Ammon's horn (tissue), 1 donor: Measurements from ENCODE around the gene ZHX3.
A peak's percentile ranks its signal among the peaks of the same experiment; 100 is the strongest.

ENCODE experiments used
- DNase-seq: peaks from one replicate; pipeline ENCODE4 v3.0.0-alpha.2; 2016; ENCODE audit warnings: low spot score

The ZHX3 gene

GRCh38 chr20:41300383-41300782 lies 17.1 kb downstream of the ZHX3 start:
- no peak for DNase-seq

DNA sequence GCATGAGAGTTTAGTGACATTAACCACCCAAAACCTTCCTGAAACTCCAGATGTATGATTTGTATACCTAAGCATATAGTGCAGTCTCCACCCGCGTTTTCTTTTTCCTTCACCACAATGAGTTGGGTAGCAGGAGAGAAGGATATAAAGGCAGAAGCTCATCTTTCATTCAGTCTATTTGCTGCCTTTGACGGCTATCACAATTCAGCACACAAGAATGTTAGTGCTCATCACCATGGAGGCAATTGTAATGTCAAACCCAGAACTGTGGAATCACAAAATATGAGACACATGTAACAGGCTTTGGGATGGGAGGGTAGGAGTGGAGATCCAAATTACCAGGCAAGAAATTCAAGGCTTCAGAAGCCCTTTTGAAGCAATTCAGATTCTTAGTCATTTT lies 17.6 kb downstream of the ZHX3 start:
- no peak for DNase-seq

GRCh38 chr20:41293269-41294037 lies 24.1 kb downstream of the ZHX3 start:
- no peak for DNase-seq

GRCh38 chr20:41290804-41291389 lies 26.6 kb downstream of the ZHX3 start:
- DNase-seq: no peak

DNA sequence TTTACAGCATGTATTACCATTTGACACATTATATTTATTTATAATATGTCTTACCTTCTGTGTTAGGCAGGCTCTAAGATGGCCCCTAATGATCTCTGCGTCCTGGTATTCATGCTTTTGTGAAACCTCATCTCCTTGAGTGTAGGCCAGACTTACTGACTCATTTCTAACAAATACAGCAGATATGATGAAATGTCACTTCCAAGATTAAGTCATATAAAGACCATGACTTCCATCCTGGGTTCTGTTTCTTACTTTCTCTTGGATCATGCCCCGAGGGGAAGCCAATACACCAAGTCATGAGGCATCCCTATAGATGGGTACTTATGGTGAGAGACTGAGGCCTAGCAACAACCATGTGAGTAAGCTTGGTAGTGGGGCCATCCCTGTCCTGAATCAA lies 30.2 kb downstream of the ZHX3 start:
- no peak for DNase-seq

GRCh38 chr20:41286240-41286851 lies 31.2 kb downstream of the ZHX3 start:
- DNase-seq: no peak

GRCh38 chr20:41279546-41280225 lies 37.8 kb downstream of the ZHX3 start:
- DNase-seq: no peak

- DNase-seq: no peak
Measured at GRCh38 chr20:41278936-41279335, 38.6 kb downstream of the ZHX3 start.

- DNase-seq: no peak
Measured at GRCh38 chr20:41277049-41277448, 40.5 kb downstream of the ZHX3 start.

- peak; percentile 62 for DNase-seq
Measured at GRCh38 chr20:41276317-41276751, 41.2 kb downstream of the ZHX3 start.

GRCh38 chr20:41275301-41275731 lies 42.2 kb downstream of the ZHX3 start:
- DNase-seq: no peak

DNA sequence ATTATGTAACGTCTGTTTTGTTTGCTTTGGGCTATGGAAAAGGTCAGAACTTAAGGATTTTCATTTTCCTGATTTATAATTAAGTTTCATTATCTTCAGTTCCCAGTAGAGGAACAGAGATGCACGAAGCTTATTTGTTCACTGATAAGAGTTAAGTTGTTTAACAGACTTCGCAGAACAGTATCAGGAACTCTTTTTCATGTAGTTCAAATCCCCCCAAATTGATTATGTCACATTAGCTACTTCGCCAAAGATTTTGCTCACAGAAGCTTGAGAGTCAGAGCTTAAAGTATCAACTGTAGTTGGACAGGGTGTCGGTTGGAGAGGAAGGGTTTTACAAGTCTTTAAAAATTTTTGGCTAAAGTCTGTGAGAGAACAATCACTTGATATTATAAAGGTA lies 43.4 kb downstream of the ZHX3 start:
- DNase-seq: no peak

GRCh38 chr20:41273445-41273844 lies 44.1 kb downstream of the ZHX3 start:
- no peak for DNase-seq

- no peak for DNase-seq
Measured at GRCh38 chr20:41272339-41272738, 45.2 kb downstream of the ZHX3 start.

- DNase-seq: no peak
Measured at GRCh38 chr20:41268917-41269652, 48.4 kb downstream of the ZHX3 start.

DNA sequence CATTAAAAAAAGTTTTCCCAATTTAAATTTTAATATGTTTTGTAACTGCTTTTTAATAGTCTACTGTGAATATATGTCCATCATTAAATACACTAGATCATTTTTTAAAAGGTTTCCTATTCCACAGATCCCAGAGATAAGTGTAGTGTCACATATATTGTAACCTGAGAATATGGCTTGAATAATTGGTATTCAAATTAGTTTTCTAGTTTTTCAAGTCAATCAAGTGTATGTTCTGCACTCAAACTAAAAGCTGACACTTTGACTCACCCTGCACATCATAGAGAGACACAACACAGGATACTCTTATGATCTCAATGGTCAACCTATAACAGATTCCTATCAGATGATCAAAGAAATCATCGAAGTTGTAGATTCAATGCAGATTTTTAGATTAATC lies 49.1 kb downstream of the ZHX3 start:
- no peak for DNase-seq

DNA sequence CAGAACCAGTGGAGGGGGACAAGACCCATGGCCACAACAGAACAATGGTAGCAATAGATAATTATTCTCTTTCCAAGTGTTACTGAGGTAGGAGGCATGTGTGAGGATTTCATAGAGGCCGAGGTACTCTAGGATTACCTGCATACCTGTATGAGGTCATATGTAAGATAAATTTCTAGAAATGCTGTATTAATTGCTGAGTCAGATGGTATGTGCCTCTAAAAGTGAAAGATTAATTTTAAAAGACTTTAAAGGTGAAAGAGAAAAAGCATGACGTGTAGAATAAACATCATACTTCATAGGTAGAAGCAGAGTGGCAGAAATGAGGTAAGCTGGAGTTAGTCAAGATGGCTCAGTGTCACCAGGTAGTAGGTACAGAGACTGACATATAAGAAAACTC lies 51.6 kb downstream of the ZHX3 start:
- DNase-seq: no peak

- DNase-seq: no peak
Measured at GRCh38 chr20:41264819-41265218, 52.7 kb downstream of the ZHX3 start.

GRCh38 chr20:41261790-41262717 lies 55.5 kb downstream of the ZHX3 start:
- no peak for DNase-seq

DNA sequence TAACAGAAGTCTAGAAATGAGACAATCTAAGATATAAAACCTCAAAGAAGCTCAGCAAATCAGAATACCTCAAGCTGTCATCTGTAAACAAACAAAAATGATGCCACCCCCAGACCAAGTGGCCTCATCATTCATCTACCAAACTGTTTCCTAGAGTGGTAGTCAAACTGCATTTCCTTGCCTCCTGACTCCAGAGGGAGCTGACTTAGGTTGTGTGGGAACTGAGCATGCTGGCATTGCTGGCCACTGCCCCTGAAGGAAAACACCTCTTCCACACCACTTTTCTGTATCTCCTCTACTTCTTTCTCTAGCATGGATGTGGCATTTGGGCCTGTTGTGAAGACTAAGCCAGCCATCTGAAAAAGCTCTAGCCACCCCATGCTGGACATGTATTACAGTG lies 56.3 kb downstream of the ZHX3 start:
- no peak for DNase-seq

DNA sequence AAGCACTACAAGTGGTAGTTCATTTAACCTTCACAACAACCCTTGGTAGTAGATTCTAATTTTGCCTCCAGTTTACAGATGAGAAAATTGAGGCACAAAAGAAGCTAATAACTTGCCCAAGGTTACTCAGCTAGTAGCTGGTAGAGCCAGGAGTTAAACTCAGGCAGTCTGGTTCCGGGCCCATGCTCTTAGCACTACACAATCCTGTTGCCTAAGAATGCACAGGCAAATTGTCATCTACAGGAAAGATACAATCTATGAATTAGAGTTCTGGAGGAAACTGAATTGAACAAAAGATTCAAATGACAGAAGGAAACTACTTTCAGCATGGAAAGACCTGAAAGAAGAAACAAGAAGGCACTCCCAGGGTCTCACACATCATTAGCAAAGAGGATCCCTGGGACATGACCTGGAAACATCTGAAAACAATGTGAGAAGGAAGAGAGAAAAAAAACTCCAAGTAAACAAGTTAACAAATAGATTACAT lies 56.8 kb downstream of the ZHX3 start:
- no peak for DNase-seq
